ENCODE measurements around the gene ESPN.
A peak's percentile ranks its signal among the peaks of the same experiment; 100 is the strongest.
"Not testable (repeated sequence)": the region's sequence is repeated elsewhere in the genome, so short reads cannot be mapped to it uniquely, and the experiment has no call there.

DNA sequence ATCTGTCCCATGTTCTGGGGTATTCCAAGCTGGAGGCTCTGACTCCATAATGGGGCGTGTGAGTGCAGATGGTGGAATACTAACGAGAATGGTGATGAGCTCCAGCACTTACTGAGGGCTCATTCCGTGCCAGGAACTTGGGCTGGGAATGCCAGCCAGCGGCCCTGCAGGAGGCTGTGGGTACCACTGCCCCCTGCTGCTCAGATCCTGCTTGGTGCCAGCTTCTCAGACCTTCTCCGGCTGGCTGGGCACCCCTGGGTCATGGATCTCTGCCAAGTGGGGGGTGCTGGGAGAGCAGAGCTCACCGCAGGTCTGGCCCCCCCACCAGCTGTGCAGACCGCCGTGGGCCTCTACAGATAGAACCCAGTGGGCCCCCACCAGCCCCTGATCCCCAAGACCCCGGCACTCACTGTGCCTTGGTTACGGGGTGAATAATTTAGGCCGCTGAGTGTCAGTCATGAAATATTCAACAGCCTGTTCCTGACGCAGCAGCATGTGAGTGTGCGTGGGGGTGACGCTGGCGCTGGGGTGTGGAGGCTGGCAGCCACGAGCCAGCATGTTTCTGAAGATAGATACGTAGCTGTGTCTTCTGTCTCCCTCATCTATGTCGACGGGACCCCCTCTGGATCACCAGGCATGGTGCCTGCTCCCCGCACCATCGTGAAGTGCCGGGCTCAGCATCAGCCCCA, 12.6 kb downstream of the ESPN start:
- TF ChIP-seq, protein P1, sequence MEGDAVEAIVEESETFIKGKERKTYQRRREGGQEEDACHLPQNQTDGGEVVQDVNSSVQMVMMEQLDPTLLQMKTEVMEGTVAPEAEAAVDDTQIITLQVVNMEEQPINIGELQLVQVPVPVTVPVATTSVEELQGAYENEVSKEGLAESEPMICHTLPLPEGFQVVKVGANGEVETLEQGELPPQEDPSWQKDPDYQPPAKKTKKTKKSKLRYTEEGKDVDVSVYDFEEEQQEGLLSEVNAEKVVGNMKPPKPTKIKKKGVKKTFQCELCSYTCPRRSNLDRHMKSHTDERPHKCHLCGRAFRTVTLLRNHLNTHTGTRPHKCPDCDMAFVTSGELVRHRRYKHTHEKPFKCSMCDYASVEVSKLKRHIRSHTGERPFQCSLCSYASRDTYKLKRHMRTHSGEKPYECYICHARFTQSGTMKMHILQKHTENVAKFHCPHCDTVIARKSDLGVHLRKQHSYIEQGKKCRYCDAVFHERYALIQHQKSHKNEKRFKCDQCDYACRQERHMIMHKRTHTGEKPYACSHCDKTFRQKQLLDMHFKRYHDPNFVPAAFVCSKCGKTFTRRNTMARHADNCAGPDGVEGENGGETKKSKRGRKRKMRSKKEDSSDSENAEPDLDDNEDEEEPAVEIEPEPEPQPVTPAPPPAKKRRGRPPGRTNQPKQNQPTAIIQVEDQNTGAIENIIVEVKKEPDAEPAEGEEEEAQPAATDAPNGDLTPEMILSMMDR (conservative IDR thresholded peaks at IDR 0.05 in 1 of 2, IDR thresholded peaks at IDR 0.05 in 1 of 2; ENCODE audit: extremely low read depth in 1 of 2, insufficient read depth in 1 of 2, low read depth in 1 of 2, low read length in 2 of 2), result peak; percentile 35 to 73
- not testable (repeated sequence) for TF ChIP-seq EZH2 (IDR thresholded peaks at IDR 0.05; ENCODE audit: borderline replicate concordance, low read length)
